Peyer's patch (tissue), 4 donors: ENCODE data around the gene ANKS3.

Experiments
- POLR2A ChIP-seq, 2 donors: fragments of 450-650 bp; IDR thresholded peaks; one replicate each; pipeline ENCODE4 v1.5.1; 2017; ENCODE audit warnings: antibody characterized with exemption in 2 of 2, mild to moderate bottlenecking in 2 of 2, moderate library complexity in 2 of 2
- TF ChIP-seq, protein P1 (sequence below), 6 experiments: fragments of 450-650 bp in 4 of 6; fragments of 200-600 bp in 2 of 6; sonication (generic) in 1 of 6; IDR thresholded peaks; one replicate each; pipeline ENCODE4 v1.5.1; 2017 to 2019; ENCODE audit warnings: antibody characterized with exemption in 6 of 6, mild to moderate bottlenecking in 3 of 6, moderate library complexity in 1 of 6

DNA sequence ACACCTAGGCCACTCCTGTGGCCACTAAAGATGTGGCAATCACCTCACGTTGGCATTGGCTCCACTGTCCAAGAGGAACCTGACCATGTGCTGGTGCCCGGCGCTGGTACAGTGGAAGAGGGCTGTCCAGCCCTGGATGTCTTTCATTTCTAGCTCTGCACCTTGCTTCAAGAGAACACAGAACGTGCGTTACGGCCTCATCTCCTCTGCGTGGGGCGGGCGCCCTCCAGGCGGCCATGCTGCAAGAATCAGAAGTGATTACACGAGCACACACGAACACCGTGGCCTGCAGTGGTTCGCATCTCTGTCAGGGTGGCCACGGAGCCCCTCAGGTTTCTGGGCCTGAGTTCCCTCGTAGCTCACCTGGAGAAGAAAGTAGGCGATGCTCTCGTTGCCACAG is 7.5 kb downstream of the ANKS3 start:
- TF ChIP-seq, protein P1, sequence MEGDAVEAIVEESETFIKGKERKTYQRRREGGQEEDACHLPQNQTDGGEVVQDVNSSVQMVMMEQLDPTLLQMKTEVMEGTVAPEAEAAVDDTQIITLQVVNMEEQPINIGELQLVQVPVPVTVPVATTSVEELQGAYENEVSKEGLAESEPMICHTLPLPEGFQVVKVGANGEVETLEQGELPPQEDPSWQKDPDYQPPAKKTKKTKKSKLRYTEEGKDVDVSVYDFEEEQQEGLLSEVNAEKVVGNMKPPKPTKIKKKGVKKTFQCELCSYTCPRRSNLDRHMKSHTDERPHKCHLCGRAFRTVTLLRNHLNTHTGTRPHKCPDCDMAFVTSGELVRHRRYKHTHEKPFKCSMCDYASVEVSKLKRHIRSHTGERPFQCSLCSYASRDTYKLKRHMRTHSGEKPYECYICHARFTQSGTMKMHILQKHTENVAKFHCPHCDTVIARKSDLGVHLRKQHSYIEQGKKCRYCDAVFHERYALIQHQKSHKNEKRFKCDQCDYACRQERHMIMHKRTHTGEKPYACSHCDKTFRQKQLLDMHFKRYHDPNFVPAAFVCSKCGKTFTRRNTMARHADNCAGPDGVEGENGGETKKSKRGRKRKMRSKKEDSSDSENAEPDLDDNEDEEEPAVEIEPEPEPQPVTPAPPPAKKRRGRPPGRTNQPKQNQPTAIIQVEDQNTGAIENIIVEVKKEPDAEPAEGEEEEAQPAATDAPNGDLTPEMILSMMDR (IDR thresholded peaks at IDR 0.05): no peak
- no peak for TF ChIP-seq POLR2A (IDR thresholded peaks at IDR 0.05)
